A549 (cell line): ENCODE measurements around the gene TFDP1. TPM values are rescaled to one million over a fixed set of nuclear protein-coding genes. Genes with fewer than 3 reads are reported as not detected.

Source experiments
- ATAC-seq, 2 experiments: fragments of 200-7000 bp in 1 of 2; fragments of >200 bp in 1 of 2; cut with Nextera tagmentation in 1 of 2; cut with Tn5 transposase in 1 of 2; 3 replicates each; pipeline versions ENCODE4 v1.8.0 to v1.9.1; 2018 to 2020; ENCODE audit warnings: mild to moderate bottlenecking in 1 of 2, moderate library complexity in 1 of 2
- CTCF ChIA-PET: fragments of 300-600 bp; sonication (Branson Sonifier 250); formaldehyde crosslinking; extraction: SDS; loops from one replicate; lab custom pipeline; 2021; ENCODE audit warnings: antibody characterized with exemption, inconsistent platforms; lab: Yijun Ruan, JAX
- POLR2A ChIA-PET: fragments of 350-600 bp; formaldehyde crosslinking; extraction: SDS; loops from one replicate; lab custom pipeline; 2021; ENCODE audit warnings: antibody characterized with exemption, inconsistent platforms; lab: Yijun Ruan, JAX
- DNase-seq, 2 experiments: peaks; one replicate each; pipeline versions ENCODE4 v3.0.0 to v3.0.0-alpha.2; 2011 to 2016; ENCODE audit warnings: low read depth in 1 of 2, low spot score in 1 of 2
- FAIRE-seq: peaks from 2 replicates; lab custom pipeline; 2011; peaks lifted over from hg19 to GRCh38; lab: Jason Lieb, UNC
- H3K27ac ChIP-seq, 2 experiments: fragments of >200 bp; sonication (Bioruptor Twin); formaldehyde crosslinking; 3 replicates each; pipeline ENCODE4 v1.5.1; 2016 to 2017
- H3K4me1 ChIP-seq: fragments of >200 bp; sonication (Bioruptor Twin); formaldehyde crosslinking; 3 replicates; pipeline ENCODE4 v1.6.1; 2016
- H3K4me2 ChIP-seq: fragments of >200 bp; sonication (Bioruptor Twin); formaldehyde crosslinking; 3 replicates; pipeline ENCODE4 v1.6.1; 2016
- H3K4me3 ChIP-seq: fragments of >200 bp; sonication (Bioruptor Twin); formaldehyde crosslinking; 3 replicates; pipeline ENCODE4 v1.5.1; 2016
- H3K9me3 ChIP-seq: fragments of >200 bp; sonication (Bioruptor Twin); formaldehyde crosslinking; 3 replicates; pipeline ENCODE4 v1.6.1; 2016
- BCL3 ChIP-seq: fragments of >200 bp; sonication (Bioruptor Twin); formaldehyde crosslinking; IDR thresholded peaks from 3 replicates; pipeline ENCODE4 v1.6.1; 2016
- CEBPB ChIP-seq, 2 experiments: fragments of >200 bp in 1 of 2; sonication (Bioruptor Twin) in 1 of 2; formaldehyde crosslinking in 1 of 2; IDR thresholded peaks; 2 replicates each; pipeline ENCODE4 v1.6.1; 2012 to 2016
- E2F6 ChIP-seq: IDR thresholded peaks from 2 replicates; pipeline ENCODE4 v1.6.1; 2012; ENCODE audit warnings: low read depth, borderline replicate concordance
- EHF ChIP-seq: fragments of 250-450 bp; sonication (Bioruptor Pico); IDR thresholded peaks from 2 replicates; pipeline ENCODE4 v1.5.0; 2020; ENCODE audit warnings: mild to moderate bottlenecking
- EHMT2 ChIP-seq: fragments of 200-600 bp; sonication (generic); IDR thresholded peaks from 2 replicates; pipeline ENCODE4 v1.6.1; 2016; ENCODE audit warnings: antibody characterized with exemption, low read depth, mild to moderate bottlenecking, moderate library complexity
- HEYL ChIP-seq: fragments of 250-450 bp; sonication (Bioruptor Pico); IDR thresholded peaks from 2 replicates; pipeline ENCODE4 v1.8.0; 2021; ENCODE audit warnings: mild to moderate bottlenecking, moderate library complexity
- HMGXB4 ChIP-seq: fragments of 250-450 bp; sonication (Bioruptor Pico); IDR thresholded peaks from 2 replicates; pipeline ENCODE4 v1.5.0; 2021; ENCODE audit warnings: mild to moderate bottlenecking, moderate library complexity, borderline replicate concordance
- HOXB13 ChIP-seq: fragments of 250-450 bp; sonication (Bioruptor Pico); IDR thresholded peaks from 2 replicates; pipeline ENCODE4 v1.5.0; 2020; ENCODE audit warnings: low read depth, mild to moderate bottlenecking, moderate library complexity
- JUNB ChIP-seq: fragments of >200 bp; sonication (Bioruptor Twin); formaldehyde crosslinking; IDR thresholded peaks from 2 replicates; pipeline ENCODE4 v1.6.1; 2016
- MAX ChIP-seq: IDR thresholded peaks from 2 replicates; pipeline ENCODE4 v1.6.1; 2012
- NPAS2 ChIP-seq: fragments of 250-450 bp; sonication (Bioruptor Pico); IDR thresholded peaks from 2 replicates; pipeline ENCODE4 v1.8.0; 2022; ENCODE audit warnings: mild to moderate bottlenecking, moderate library complexity, borderline replicate concordance
- PBX3 ChIP-seq: IDR thresholded peaks from 2 replicates; pipeline ENCODE4 v1.6.1; 2012
- REST ChIP-seq: fragments of 200-600 bp; sonication (generic); IDR thresholded peaks from 2 replicates; pipeline ENCODE4 v1.6.1; 2016; ENCODE audit warnings: antibody characterized with exemption, mild to moderate bottlenecking, moderate library complexity
- SREBF2 ChIP-seq: fragments of 450-650 bp; IDR thresholded peaks from 2 replicates; pipeline ENCODE4 v1.6.1; 2014; ENCODE audit warnings: mild to moderate bottlenecking, moderate library complexity
- TFCP2L1 ChIP-seq: fragments of 250-450 bp; sonication (Bioruptor Pico); IDR thresholded peaks from 2 replicates; pipeline ENCODE4 v1.5.0; 2021; ENCODE audit warnings: mild to moderate bottlenecking
- USF2 ChIP-seq: fragments of 450-650 bp; IDR thresholded peaks from 2 replicates; pipeline ENCODE4 v1.6.1; 2014; ENCODE audit warnings: antibody characterized with exemption
- ZSCAN20 ChIP-seq: fragments of 250-450 bp; sonication (Bioruptor Pico); IDR thresholded peaks from 2 replicates; pipeline ENCODE4 v1.8.0; 2022; ENCODE audit warnings: mild to moderate bottlenecking, moderate library complexity
- WGBS: methylation state at CpG from one replicate; pipeline ENCODE4 v1.1.6; 2017; ENCODE audit errors: missing lambda C conversion rate; 5-methylcytosine and 5-hydroxymethylcytosine counted together
- polyA plus RNA-seq, 4 experiments: library from polyadenylated mRNA; depleted of rRNA in 3 of 4; stranded (reverse); fragments of >200 nt; fragmentation: RNase III in 1 of 4; extraction: RNeasy Plus Mini Kit Qiagen cat#74134 plus additional on column Dnase treatment in 1 of 4; gene quantifications; 2 replicates in 3 of 4; 3 replicates in 1 of 4; pipeline ENCODE4 v1.2.3, GENCODE V29; 2011 to 2017

The TFDP1 gene
- polyA plus RNA-seq, 2 of the 4 experiments (the other 2 are of a cell fraction): 73.2 to 88.4 TPM

GRCh38 chr13:113646376-113646775, 61.8 kb downstream of the TFDP1 start:
- TF ChIP-seq HOXB13 (no peak), JUNB (no peak), PBX3 (no peak), EHMT2 (no peak), EHF (no peak), TFCP2L1 (no peak)
- ATAC-seq (no peak), DNase-seq (no peak), FAIRE-seq (no peak)
- 81% methylated on average over 11 of the region's 11 CpGs for WGBS
- no peak overlapping the region for H3K4me2 ChIP-seq
- POLR2A ChIA-PET: no interaction called here
- H3K4me3 ChIP-seq: no peak overlapping the region
- CTCF ChIA-PET: interaction anchor here (1.6 kb wide), 1 partner anchor 9 kb away, joined by 4 read pairs; no protein-coding TSS in a partner anchor
- no peak overlapping the region for H3K27ac ChIP-seq
- H3K4me1 ChIP-seq: peaks cover 9% of the 10 kb centered on the region
- peaks cover 27% of the 10 kb centered on the region for H3K9me3 ChIP-seq

GRCh38 chr13:113646921-113647340, 62.4 kb downstream of the TFDP1 start:
- peak; percentile 28 to 54; a peak in 3 of 6 replicates for ATAC-seq
- ChIA-PET CTCF (interaction anchor here (1.6 kb wide), 1 partner anchor 10 kb away, joined by 4 read pairs; no protein-coding TSS in a partner anchor), POLR2A (no interaction called here)
- H3K27ac ChIP-seq: peak overlapping the region in 1 of 2 experiments; percentile 34; a peak in 2 of 6 replicates
- peak overlapping the region; percentile 34; the same call in 1 of the 3 replicates for H3K4me2 ChIP-seq
- H3K4me1 ChIP-seq: peaks cover 9% of the 10 kb centered on the region
- DNase-seq: no peak
- WGBS: 83% methylated on average over 9 of the region's 10 CpGs
- H3K4me3 ChIP-seq: no peak overlapping the region
- TF ChIP-seq USF2 (no peak), SREBF2 (no peak), HMGXB4 (CRISPR knock-in tag) (no peak), E2F6 (no peak), CEBPB (IDR thresholded peaks at IDR 0.05) (no peak), REST (no peak), MAX (no peak), HEYL (no peak), ZSCAN20 (no peak), BCL3 (no peak), NPAS2 (no peak)
- H3K9me3 ChIP-seq: peaks cover 25% of the 10 kb centered on the region
- FAIRE-seq: no peak
